Hematopoietic multipotent progenitor cell treated with erythropoietin and hydrocortisone succinate and interleukin-3 and kit ligand, for 17 days (in vitro differentiated cells): ENCODE measurements around the gene OR10P1.
A peak's percentile ranks its signal among the peaks of the same experiment; 100 is the strongest.
"Not testable (repeated sequence)": the region's sequence is repeated elsewhere in the genome, so short reads cannot be mapped to it uniquely, and the experiment has no call there.

Source experiments
- DNase-seq: peaks from one replicate; pipeline ENCODE4 v3.0.0-alpha.2; 2015; ENCODE audit warnings: low spot score

Gene OR10P1

GRCh38 chr12:55636853-55637252 lies at the start of gene OR10P1:
Gene OR10P1, plus strand, starts transcription at chr12:55636892. Its CDS starts 0 bp downstream, at chr12:55636892.
- DNase-seq, result no peak

DNA sequence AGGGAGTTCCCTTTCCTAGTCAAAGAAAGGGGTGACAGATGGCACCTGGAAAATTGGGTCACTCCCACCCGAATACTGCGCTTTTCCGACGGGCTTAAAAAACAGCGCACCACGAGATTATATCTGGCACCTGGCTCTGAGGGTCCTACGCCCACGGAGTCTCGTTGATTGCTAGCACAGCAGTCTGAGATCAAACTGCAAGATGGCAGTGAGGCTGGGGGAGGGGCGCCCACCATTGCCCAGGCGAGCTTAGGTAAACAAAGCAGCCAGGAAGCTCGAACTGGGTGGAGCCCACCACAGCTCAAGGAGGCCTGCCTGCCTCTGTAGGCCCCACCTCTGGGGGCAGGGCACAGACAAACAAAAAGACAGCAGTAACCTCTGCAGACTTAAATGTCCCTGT lies 46.5 kb upstream of the OR10P1 start:
- not testable (repeated sequence) for DNase-seq

DNA sequence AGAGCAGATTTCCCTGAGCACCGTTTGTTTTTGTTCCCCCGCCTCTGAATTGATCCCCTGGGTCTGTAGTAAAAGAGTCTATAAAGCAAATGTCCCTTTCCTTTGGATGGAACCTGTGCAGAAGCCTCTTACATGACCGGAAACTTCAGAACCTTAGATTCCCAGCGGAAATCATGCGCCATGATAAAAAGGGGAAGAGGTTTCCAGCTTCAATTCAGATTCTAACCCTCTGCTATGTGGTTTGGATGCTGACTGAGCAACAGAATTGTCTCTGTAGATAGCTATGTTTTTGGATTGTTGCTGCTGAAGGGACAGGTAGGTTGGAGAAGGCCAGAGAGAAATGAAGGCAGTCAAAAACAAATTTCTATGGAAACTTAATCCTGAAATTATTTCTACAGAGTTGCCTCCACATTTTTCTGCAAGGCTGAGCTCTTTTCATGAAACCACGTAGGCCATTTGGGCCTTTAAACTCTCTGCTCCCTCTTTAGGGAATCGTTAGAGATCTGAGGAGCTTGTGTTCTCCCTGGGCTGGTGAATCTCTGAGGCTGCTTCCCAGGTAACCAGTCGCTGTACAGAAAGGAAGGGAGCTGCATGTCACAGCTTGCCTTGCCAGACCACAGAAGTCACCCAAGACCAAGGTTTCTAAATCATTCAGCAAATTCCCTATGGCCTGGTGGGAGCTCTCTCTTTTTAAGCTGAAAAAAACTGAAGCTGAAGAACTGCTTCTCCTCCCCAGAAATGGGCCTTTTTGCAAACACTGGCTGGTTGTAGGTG lies 28.7 kb upstream of the OR10P1 start:
- DNase-seq, result no peak

- DNase-seq, result no peak
These were observed 26.1 kb upstream of the OR10P1 start for GRCh38 chr12:55610598-55610997.

DNA sequence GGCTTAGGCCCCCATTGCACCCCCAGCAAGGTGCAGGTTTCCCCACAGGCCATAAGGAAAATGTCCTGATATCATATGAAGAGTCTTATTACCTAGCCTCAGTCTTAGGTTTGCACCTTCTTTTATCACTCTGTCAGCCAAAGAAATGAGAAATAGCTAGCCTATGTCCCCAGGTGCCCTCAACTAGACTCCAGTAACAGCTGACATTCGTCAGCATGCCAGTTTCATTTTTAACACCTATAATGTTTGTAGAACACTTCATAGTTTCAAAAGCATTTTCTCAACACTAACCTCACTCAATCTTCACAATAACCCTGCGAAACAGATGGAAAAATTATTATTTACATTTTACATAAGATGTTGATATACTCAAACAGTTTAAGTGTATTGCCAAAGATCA lies 24.0 kb upstream of the OR10P1 start:
- DNase-seq, result no peak

- DNase-seq, result no peak
These were observed 21.9 kb upstream of the OR10P1 start for GRCh38 chr12:55614764-55615163.

- peak; percentile 70 for DNase-seq
These were observed 17.1 kb upstream of the OR10P1 start for GRCh38 chr12:55619354-55620138.

DNA sequence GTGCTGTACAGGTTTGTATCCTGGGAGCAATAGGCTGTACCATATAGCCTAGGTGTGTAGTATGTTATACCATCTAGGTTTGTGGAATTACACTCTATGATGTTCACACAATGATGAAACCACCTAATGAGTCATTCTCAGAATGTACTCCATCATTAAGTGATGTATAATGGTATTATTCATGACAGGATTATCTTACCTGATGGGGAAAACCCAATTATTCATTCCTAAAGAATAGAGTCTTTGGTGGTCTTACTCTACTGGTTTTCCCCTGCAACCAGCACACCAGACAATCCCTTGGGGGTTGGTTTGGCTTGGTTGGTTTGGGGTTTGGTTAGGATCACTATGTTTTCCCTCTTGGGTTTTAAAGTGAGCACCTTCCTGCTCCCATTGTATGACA lies 12.6 kb upstream of the OR10P1 start:
- DNase-seq, result no peak

GRCh38 chr12:55626154-55626553 lies 10.5 kb upstream of the OR10P1 start:
- no peak for DNase-seq

- DNase-seq, result no peak
These were observed 7.4 kb upstream of the OR10P1 start for GRCh38 chr12:55629058-55629841.

DNA sequence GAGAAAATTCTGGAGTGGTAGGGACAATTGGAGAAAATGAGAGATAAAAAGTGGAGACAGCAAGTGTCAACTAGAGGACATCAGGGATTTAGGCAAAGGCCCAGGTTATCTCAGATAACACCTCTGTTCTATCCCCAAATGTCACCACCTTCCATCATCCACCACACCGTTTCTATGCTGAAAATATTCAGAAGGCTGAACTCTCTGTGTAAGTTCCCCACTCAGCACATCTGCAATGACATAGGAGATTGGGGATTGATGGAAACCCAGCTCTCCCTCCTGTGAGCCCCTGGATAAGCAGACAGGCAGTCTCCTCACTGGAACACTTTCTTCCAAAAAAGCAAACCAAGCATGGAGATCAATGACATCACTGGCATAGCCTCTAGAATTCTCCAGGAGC lies 5.6 kb upstream of the OR10P1 start:
- DNase-seq, result no peak

DNA sequence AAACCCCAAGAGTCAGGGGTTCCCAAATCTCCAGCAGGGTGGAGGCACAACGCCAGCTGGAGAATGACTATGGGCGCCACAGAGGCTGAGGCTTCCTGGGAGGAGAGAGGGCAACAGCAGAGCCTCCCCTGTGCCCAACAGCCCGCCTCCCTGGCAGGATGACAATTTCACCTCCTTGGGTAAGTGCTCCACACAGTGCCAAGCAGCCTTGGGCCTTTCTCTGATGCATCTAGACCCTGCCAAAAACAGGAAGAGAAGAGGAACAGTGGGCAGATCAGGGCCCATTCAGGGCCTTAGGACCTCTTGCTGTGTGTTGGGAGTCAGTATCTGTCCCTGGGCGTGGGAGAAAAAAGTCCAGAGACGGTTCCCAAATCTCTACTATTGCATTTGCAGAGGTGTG lies 5.0 kb upstream of the OR10P1 start:
- no peak for DNase-seq

GRCh38 chr12:55633151-55633550 lies 3.5 kb upstream of the OR10P1 start:
- DNase-seq, result no peak

GRCh38 chr12:55636116-55636655 lies 506 bp upstream of the OR10P1 start:
- no peak for DNase-seq

DNA sequence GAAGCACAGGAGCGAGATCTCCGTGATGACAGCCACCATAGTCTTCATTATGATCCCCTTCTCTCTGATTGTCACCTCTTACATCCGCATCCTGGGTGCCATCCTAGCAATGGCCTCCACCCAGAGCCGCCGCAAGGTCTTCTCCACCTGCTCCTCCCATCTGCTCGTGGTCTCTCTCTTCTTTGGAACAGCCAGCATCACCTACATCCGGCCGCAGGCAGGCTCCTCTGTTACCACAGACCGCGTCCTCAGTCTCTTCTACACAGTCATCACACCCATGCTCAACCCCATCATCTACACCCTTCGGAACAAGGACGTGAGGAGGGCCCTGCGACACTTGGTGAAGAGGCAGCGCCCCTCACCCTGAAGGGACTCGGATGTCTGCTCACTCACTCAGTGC lies 775 bp downstream of the OR10P1 start:
- DNase-seq, result no peak

DNA sequence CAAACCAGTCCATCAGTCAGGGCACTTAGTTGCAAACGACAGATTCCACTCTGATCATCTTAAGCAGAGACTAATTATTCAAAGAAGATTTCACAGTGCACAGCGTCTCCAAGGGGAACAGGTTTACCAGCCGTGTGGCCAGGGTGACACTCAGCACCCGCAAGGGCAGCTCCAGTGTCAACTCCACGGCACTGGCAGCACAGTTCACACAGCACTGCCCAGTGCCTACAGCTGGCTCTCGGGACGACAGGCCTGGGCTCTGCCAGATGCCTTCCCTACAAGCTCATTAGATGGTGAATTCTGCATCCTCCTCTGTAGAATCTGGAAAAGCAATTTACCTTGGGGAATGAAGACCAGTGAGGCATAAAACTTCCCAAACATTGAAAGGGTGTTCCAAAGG lies 4.9 kb downstream of the OR10P1 start:
- no peak for DNase-seq

GRCh38 chr12:55642267-55642666 lies 5.6 kb downstream of the OR10P1 start:
- no peak for DNase-seq

- DNase-seq, result no peak
These were observed 6.0 kb downstream of the OR10P1 start for GRCh38 chr12:55642669-55643068.

- no peak for DNase-seq
These were observed 7.9 kb downstream of the OR10P1 start for GRCh38 chr12:55644591-55644990.

GRCh38 chr12:55647027-55647426 lies 10.3 kb downstream of the OR10P1 start:
- no peak for DNase-seq

DNA sequence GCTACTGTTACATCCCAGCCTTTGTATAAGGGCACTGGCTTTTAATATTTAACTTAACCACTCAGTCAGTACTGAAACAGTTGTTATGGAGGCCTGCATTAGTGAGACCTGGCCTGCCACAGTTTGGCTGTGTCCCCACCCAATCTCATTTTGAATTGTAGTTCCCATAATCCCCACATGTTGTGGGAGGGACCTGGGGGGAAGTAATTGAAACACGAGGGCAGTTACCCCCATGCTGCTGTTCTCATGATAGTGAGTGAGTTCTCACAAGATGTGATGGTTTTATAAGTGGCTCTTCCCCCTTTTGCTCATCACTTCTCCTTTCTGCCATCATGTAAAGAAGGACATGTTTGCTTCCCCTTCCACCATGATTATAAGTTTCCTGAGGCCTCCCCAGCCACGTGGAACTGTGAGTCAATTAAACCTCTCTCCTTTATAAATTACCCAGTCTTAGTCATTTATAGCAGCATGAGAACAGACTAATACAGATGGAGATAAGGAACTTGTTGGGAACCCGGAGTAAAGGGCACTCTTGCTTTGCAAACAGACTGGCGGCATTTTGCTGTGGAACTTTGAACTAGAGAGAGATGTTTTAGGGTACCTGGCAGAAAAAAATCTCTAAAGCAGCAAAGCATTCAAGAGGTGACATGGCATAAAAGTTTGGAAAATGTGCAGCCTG lies 14.1 kb downstream of the OR10P1 start:
- not testable (repeated sequence) for DNase-seq

GRCh38 chr12:55651299-55651683 lies 14.6 kb downstream of the OR10P1 start:
- no peak for DNase-seq
